NCI-H2171 treated with DMSO at 0.1 percent for 48 hours (cell line): ENCODE results near the gene ALOXE3.

Experiments used
- DNase-seq: peaks from one replicate; lab custom pipeline; 2025; lab: John Stamatoyannopoulos, UW

Gene ALOXE3

DNA sequence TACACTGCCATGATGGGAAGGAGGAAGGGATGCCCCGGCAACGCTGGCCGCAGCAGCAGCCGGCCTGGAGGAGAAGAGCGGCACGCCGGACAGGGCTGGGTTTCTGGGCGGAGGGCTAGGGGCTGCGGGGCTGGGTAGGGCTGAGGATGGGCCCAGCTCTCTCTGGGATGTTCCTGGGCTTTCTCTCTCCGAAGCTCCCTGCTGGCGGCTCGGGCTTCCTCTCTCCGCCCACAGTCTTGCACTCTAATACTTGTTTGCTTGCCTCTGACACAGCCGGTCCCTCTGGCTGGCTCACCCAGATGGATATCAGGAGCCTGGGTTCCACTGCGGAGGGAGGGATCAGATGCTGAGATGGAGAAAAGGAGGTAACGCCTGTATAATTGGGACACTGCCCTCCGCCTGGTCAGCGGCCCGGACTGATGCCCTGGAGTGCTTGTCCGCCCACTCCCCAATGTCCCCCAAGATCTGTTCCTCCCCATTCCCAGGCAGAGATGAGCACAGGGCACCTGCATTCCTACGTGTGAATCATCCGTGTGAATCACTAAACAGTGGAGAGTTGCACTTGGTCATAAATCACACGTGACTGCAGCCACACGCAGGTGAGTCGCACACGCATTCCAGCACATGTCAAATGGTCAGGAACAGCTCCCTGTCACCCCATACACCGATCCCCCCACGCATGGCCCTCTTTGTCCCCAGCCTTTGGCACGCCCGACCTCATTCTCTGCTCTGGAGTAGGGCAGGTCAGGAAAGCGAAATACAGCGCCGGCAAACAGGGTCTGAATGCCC lies at the start of gene ALOXE3:
ALOXE3 (minus strand) TSS at position 535 of the 789 bp plus-strand sequence; CDS start at position 11, 524 bp downstream.
- DNase-seq = peak; percentile 52

DNA sequence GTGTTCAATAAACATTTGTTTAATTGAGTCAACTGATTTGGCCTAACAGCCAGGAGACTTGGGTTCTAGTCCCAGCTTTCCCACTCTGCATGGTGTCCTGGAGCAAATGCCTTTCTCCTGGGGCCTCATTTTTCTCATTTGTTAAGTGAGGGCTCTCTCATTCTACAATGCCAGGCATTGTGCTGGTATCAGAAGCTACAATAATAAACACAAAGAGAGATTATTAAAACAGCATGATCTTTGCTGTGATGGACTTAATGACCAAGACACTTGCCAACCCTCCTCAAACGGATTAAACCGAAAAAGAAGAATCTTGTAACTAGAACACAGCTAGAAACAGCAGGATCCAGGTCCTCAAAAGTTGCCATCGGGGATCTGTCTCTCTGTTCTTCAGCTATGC lies 49.2 kb upstream of the ALOXE3 start:
- no peak for DNase-seq

DNA sequence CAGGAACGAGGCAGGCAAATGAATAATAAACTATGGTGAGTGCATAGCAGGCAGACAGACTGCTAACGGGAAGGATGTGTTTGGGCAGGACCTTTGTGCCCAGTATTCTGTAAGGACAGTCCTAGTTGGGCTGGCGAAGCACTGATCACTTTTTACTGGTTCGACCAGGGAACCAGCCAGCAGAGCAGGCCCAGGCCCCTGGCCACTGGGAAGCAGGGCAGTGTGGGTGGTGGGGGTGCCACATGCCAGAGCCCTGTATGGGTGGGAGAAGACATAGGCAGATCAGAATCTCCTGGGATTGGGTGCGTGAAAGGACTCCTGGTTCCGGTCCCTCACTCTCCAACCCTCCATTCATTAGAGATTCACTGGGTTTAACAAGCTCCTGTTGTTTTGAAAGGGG lies 48.4 kb upstream of the ALOXE3 start:
- no peak for DNase-seq

DNA sequence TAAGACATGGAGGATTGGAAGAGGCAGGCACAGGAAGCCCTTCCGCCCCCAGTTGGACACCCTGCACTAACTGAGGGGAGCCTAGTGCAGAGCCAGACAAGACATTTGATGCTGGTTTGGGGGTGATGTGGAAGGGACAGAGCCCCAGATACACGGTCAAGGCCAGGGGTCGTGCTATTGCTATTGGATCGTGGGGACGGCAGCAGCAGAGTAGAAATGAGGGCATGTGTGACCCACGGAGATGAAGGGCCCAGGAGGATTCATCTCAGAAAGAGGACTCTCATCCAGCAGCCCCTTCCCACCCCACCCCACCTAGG lies 46.5 kb upstream of the ALOXE3 start:
- no peak for DNase-seq

DNA sequence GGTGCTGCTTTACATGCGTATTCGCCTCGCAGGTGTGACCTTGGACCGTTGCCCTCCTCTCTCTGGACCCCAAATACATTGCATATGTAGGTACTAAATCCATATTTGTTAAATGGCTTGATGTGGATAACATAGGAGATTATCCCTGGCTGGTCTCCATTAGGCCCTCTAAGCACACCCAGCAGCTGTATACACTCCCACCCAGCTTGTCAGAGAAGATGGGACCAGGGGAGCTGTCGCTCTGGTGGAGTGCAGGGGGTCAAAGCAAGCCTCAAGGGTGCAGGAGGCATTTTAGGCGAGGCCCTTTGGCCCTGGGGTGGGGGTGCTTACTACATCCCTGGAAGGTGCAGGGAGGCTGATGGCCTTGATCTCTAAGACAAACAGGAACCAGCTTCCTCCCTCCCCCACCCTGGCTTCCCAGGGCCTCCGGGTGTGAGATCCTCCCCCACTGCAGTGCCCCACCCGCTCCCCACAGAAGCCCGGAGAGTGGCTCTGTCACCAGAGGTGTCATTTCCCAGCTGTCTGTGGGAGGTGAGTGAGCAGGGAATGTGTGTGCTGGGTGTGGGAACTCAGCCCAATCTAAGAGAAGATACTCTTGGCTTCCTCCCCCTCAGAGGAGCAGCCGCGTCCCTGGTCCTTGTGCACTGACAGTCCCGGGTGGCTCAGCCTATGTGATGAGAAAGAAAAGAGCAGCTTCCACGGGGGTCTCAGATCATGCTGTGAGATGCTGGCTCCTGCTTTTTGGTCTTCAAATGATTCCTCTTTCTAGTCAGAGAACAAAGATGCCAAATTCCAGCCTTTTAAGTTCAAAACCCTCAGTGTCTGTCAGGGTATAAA lies 45.9 kb upstream of the ALOXE3 start:
- DNase-seq = no peak

DNA sequence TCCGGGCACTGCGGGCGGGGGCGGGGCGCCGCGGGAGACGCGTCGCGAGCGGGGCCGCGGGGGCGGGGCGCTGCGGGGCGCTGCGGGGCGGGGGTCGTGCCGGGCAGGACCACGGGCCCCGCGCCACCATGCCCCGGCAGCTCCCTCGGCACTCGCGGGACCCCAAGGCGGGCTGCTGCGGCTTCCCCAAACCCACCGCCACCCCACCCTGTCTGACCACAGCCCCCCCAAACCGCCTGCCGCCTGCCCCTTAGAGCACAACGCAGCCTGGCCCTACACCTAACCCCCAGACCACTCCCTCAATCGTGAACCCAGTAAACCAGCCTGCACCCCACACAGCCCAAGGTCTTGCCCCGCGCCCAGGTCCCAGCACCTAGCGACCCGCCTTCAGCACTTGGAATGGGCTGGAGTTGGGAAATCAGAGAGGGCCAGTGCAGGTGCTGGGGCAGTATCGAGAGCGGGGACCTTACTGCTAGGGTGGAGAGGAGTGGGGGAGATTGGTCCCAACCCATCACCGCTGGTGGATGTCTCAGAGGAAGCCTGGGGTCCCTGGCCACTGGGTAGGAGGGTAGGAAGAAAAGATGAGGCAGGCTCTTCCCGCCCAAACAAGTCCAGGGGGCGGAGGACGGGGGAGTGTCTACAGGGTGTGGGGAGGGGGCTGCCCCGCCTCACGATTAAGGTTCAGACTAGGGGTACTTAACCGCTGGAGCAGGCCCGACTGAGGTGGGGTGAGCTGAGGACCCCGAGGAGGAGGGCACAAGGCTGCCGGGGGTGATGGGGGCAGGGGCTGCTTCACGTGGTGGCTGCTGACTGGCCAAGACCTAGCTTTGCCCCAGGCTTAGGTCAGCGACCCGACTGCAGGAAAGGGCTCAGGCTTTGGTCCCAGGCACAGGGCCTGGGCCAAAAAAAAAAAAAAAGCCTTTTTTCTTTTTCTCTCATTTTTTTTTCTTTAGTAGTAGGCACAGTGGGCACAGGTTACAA lies 45.0 kb upstream of the ALOXE3 start:
- DNase-seq = no peak

DNA sequence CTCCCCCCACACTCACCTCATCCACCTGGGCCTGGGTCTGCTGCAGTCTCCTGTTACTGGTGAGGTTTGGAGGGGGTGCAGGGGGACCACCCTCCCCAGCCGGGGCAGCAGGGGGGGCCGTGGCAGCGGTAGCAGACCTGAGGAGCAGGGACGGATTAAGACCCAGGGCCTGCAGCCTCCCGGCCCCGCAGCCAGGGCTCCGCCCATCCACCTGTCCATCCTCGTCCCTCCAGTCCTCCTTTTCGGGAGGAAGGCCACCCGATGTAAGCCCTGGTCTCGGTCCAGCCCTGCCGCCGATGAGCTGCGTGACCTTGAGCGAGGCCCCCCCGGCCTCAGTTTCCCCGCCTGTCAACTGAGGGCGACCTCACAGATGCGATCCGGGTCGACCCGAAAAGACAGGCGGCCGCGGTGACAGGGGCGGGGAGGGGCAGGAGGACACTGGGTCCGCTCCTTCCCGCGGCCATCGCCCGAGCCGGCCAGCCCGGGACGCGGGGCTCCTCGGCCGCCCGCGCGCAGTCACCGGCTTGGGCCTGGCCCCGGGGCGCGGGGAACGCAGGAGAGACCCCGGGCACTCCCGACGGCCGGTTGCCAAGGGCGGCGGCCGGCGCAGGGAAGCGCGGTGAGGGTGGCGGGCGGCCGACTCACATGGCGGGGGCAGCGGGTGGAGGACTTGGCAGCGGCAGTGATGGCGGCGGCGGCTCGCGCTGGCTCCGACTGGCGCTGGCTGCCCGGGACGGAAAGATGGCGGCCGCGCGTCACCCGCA lies 44.1 kb upstream of the ALOXE3 start, which contains the start of gene VAMP2:
VAMP2 (minus strand) TSS at position 716 of the 764 bp plus-strand sequence; CDS start at position 647, 69 bp downstream.
- peak; percentile 61 for DNase-seq

DNA sequence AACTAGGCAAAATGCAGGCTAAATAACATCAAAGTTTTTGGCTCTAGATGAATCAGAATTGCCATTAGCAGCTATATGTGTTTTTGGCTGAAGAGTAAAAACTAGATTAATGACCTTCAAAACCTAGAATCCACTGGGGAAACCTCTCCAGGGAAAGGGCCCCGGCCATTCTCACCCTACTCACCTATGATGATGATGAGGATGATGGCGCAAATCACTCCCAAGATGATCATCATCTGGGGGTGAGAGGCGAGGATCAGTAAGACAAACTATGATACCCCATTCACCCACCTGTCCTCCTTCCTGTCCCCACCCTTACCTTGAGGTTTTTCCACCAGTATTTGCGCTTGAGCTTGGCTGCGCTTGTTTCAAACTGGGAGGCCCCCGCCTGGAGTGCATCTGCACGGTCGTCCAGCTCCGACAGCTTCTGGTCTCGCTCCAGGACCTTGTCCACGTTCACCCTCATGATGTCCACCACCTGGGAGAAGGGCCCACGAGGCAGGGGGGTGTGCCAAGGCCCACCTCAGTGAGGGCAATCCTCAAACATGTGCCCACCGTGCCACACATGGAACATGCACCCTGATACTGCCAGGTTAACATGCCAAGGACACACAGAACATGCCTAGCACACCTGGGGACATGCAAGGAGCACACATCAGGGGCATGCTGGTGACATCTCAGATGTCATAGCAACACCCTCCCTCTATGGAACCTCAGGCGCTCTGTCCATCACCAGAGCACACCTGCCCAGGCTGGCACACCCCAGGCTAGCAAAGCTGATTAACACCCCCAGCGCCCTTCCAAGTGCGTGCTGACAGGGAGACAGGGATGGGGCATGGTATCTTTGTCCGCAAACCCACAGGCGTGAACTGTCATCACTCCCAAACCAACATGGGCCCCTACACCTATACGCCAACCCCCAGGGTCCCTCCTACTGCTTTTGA lies 43.2 kb upstream of the ALOXE3 start:
- no peak for DNase-seq

DNA sequence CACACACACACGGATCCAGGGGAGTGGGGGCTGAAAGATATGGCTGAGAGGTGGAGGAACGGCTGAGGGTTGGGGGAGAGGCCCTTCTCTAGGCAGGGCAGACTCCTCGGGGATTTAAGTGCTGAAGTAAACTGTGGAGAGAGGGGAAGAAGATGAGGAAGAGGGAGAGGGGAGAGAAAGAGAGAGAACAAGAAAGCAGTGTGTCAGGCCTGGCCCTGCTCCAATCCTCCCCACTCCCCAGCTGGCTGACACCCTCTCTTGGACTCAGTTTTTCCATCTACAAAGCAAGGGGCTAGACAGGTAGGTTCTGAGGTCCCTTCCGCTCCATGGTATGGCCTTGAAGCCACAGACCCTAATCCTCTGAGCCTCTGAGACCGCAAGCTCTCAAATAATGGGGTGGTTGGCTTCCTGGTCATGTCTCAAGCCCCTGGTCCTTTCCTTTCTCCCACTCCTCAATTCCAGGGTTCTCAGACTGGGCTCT lies 42.5 kb upstream of the ALOXE3 start:
- no peak for DNase-seq

DNA sequence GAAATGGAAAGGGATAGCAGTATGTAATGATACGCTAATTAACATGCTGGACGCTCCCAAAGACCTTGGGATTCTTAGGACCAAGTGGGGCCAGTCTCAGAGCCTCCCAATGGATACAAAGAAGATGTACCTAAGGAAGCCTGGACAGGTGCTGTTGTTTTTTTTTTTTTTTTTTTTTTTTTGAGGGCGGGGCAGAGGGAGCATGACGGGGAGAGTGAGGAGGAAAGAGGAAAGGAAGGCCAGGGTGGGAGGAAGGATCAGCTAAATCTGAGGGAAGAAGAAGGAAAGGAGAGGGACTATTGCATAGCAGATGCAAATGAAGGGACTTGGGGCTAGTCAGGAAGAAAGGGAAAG lies 41.9 kb upstream of the ALOXE3 start:
- no peak for DNase-seq

DNA sequence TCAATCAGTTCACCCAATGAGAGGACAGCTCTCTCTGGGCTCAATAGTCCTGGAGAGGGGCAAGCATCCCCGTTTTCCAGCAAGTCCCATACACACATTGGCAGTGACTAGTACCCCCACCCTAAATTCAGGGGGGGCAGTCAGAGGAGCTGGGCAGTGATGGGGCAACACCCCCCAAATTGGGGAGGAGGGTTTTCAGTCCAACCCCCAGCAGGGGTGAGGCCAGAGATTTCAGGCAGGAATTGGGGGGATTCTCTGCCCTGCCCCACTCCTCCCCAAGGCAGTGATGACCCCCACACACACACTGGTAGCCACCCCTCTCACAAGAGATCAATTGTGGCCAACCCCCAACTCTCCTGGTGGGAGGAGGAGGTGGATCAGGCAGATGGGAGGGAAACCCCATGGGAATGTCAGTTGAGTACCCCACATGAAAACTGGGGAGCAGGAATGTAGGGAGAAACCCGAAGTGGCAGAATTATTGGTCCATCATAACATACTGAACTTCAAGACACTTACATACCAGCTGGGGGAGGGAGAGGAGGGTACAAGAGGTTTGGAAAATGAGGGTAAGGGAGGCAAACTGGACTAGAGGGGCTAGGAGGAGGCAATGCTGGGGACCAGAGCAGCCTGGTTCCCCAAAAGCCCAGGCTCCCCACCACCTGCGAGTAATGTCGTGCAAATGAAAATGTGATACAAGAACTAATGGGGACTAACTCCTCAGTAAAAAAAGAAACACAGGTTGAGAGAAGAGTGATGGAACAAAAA lies 41.3 kb upstream of the ALOXE3 start:
- DNase-seq = no peak

DNA sequence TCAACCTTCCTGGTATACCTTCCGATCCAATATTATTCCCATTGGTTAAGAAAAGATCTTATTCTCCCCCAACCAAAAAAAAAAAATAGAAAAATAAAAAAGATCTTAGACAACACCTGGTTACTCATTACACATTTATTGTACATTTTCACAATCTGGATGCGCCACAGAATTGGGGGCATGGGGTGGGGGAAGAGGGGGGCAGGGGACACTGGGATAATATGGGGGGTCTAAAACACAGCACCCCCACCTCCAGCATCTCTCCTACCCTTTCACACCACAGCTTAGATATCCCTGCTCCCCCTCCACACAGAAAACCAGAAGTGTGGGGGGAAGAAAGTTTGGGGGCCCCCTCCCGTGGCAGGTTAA lies 40.7 kb upstream of the ALOXE3 start:
- DNase-seq = no peak

DNA sequence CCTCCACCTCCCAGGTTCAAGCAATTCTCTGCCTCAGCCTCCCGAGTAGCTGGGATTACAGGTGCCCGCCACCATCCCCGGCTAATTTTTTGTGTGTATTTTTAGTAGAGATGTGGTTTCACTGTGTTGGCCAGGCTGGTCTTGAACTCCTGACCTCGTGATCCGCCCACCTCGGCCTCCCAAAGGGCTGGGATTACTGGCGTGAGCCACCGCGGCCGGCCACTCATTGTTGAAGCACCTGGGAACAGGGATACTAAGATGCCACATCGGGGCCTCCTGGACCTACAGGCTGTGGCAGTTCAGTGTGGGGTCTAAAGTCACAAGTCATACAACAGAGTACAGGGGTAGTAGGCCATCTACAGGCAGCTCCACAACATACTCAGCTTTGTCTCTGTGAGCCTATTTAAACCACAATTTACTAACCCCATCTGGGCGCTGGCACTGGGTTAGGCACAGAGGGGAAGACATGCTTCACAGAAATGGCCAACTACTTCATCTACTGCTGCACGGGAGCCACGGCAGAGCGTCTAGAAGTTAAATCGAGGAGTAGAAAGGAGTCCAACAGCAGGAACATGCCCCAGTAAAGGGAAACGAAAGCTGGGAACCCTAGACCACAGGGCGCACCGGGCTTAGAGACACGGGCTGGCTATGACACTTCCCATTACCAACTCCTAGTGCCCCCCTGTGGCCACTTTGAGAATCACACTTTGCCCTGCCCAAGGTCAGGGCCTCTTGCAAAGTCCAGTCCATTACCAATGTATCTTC lies 40.1 kb upstream of the ALOXE3 start:
- DNase-seq = peak; percentile 52

DNA sequence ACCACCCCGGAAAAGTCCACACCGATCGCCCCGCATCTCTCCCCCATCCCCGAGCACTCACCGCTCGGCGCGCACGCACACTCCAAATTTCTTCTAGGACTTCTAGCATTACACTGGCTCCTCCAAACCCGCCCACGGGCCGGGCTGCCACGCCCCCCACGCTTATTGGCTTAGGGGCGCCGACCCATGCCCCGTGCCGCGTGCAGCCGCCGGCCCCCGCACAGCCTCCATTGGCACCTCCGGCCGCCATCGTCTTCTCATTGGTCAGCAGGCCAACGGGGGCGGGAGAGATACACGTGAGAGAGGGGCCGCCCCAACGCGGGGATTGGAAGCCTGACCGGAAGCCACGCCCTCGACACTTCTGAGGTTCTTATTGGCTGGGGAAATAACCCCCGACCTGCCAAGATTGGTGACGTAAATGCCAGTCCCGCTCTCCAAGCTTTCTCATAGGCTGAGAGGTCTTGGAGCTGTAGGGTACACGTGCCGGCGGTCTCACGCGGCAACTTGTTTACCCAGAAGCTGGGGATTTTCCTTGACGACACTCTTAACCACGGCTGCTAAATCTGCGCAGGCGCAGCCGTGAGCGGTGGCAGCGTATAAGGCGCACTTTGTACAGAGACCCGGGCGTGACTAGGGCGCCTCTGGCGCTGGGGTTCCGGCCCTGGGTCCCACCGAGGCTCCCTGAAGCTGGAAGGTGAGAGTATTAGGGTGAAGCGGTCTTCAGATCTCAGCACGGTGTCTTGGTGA lies 38.1 kb upstream of the ALOXE3 start:
- peak; percentile 100 for DNase-seq

DNA sequence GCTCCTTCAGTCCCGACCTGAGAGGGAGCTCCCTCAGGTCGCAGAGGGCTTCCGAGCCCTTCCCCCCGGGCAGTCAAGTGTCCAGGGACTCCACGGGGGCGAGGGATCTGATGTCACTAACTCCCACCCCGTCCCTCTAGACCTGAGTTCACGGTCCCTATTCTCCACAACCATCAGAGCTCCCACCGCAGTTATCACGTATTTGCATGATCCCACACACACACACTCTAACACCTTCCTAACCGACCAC lies 37.6 kb upstream of the ALOXE3 start:
- no peak for DNase-seq

DNA sequence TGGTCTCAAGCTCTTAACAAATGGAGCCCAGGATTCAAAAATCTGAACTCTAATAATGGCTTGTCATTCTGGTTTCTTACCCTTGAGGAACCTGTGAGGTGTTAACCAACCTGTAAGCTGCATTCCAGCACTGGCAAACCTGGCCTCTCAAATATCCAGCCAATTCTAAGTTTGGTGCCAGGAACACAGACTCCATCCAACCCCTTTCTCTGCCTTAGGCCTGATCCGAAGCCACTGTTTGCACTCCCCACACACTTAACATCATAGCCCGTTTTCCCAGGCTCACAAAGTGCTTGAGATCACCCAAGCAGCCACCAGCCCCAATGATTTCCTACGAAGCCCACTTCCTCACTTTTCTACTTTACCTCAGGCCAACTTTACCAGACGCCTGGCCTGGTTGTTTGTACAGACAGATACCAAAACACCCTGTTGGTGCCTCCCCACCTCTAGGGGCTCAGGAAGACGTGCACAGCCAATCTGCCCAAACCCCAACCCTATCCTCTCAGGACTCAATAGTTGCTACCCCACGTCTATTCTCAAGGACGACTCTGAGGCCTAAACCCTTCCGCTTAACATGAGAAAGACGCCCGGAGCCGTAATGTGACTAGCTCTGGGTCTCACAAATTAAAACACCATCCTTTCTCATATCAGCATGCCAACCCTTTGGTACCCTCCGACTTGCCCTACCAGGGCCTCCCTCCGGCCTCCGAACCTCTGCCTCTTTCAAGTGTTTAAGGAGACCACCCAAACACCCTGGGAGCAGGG lies 37.1 kb upstream of the ALOXE3 start:
- DNase-seq = no peak

DNA sequence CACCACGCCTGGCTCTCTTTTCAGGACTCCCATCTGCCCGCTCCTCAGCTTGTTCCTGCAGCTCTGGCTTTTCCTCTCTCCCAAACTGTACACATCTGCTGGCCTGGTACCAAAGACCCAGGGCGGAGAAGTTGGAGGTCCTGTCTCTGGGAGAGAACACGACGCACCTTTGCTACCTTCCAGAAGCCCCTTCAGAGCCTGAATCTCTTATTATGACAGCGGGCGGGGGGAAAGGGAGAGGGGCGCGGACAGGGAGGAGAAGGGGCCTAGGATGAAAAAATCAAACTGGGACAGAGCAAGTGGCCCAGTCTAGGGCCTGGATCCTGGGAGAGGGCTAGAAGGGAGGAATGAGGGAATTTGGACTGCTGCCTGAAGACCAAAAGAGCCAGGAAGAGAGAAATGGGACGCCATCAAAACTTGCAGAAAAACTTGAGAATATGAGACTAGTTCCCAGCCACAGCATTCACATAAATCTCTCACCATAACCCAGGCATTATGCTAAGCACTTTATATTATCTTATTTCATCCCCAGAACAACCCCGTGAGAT lies 36.4 kb upstream of the ALOXE3 start:
- DNase-seq = no peak
